Measurements from ENCODE around the gene EDIL3.

- TF ChIP-seq CTCF (conservative IDR thresholded peaks at IDR 0.05) (no peak), EZH2 (IDR thresholded peaks at IDR 0.05; ENCODE audit: low read depth) (no peak)
Measured at GRCh38 chr5:84191281-84191680, 193.4 kb downstream of the EDIL3 start.
